Embryonic facial prominence (tissue), 1 donor: ENCODE data around the gene LRRC8C.
"Not testable (repeated sequence)": the region's sequence is repeated elsewhere in the genome, so short reads cannot be mapped to it uniquely, and the experiment has no call there.

Experiments
- DNase-seq: peaks from one replicate; pipeline ENCODE4 v3.0.0-alpha.2; 2016; ENCODE audit errors: extremely low spot score

Gene LRRC8C

DNA sequence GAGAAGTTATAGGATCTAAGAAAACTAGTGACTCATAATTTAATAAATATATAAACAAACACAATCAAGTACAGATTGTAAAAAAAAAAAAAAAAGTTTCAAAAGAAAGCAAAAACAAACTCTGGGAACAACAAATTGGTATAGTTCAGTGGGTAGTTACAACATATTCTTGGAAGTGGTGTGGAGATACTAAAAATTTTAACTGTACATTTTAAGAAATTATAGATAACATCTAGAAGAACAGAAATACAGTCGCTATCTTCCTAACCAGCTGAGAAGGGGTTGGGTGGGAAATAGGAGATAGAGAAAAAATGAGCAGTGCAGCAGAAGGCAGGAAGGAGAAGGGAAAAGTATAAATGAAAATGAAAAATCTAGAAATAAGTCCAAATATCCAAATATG is 70.5 kb downstream of the LRRC8C start:
- DNase-seq: no peak

DNA sequence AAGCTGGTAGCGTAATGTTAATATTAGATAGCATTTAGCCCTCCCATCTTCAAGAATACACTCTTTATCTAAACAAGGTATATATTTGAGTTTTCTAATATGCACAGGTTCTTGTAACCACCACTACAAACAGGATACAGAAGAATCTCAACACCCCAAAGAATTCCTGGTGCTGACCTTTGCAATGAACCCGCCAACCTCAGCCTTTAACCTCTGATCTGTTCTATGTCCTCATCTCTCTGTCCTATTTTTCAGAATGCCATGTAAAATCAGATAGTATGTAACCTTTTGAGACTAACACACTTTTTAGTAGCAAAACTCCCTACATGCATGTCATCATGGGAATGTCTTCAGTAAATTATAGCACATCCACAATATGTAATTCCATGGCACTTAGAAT is 71.1 kb downstream of the LRRC8C start:
- DNase-seq: no peak

DNA sequence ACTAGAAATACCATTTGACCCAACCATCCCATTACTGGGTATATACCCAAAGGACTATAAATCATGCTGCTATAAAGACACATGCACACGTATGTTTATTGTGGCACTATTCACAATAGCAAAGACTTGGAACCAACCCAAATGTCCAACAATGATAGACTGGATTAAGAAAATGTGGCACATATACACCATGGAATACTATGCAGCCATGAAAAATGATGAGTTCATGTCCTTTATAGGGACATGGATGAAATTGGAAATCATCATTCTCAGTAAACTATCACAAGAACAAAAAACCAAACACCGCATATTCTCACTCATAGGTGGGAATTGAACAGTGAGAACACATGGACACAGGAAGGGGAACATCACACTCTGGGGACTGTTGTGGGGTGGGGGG is 72.0 kb downstream of the LRRC8C start:
- not testable (repeated sequence) for DNase-seq

DNA sequence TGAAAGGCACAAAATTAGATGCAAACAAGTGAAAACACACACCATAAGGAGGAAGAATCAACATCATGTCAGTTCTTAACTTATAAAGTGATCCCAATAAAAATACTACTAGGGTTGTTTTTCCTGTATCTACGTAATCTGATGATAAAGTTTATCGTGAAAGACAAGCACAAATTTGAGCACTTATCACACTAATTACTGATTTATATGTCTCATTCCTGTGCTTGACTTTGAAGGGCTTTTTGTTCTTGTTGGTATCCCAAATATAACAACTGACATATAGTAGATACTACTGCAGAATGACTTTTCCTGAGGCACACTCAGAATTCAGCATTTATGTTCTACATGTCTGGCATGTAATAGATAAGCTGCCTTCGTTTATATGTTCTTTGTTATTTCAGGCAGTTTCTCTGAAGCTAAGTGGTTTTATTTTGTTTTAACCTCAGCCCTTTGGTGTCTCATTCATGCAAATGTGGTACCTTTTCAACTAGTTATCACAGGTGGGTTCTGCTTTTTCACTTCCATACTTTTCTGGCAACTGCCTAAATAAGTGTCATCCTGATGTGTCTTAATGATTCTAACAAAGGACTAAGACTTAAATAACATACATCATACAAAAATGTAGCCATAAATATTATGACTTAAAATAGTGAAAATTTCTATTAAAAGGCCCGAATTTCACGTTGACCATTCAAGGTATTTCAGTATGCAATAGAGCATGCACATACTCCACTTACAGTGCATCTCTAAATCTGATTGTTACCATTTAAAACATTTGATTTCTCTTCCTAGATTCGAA is 73.2 kb downstream of the LRRC8C start:
- no peak for DNase-seq

DNA sequence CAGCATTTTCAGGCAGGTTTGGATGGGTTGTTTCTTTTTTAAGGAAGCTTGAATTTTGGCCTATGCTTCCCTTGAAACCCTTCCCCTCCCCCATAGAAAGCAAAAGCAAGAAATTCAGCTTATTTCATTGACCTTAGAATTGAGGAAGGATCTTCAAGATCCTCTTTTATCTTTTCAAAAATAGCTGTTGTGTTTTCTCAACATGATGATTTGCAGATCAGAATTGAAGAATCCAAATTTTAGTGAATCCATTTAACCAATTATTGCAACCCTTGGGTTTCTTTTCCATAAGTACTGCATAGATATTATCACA is 73.7 kb downstream of the LRRC8C start:
- no peak for DNase-seq

DNA sequence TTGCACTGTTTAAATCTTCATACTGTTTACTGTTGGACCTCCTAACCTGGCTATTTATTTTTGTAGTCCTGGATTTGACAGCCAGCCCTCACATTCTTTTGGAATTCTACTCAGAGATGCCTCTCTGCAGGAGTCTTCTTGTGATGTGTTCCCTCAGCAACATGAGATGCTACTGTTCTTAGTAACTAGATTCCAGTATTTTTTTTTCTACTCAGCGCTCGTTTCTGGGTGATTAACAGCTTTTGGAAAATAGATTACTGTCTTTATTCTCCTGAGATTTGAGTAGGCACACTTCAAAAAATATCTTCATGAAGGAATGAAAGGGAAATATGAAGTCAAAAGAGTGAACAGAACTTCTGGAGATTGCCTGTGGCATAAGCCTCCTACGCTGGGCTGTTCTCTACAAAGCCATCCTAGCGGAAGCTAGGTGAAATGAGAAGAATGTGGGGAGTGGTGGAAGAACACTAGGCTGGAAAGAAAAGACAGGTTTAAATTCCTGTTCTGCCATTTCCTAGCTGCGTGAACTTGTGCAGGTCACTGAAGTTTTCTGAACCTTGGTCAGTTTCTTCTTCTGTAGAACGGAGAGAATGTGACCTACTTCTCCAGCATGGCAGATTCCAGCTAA is 75.9 kb downstream of the LRRC8C start:
- no peak for DNase-seq

DNA sequence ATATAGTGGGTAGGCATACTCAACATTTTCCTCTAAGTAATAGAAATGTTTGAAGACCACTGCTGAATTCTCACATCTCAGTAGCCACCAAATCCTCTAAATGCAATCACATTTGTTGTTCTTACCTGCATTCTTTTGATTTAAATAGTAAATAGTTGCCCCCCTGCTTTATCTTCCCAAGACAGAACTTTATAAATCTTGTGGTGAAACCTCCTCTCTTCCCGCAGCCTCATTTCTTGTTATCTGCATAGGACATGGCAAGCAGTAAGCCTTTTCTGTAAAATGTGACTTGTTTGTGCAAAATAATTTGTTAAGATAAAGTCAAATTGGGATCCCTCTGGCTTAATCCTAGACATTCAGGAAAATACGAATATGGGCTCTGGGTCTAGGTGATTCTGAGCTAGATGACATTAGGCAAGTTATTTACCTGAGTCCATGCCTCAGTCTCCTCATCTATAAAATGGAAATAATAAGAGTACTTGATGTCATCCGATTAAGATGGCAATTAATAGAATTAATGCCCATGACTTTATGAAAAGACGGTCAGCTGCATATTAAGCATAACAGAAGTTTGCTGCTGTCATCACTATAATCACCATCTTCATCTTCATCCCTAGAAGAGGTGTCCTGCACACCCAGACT is 77.7 kb downstream of the LRRC8C start:
- no peak for DNase-seq

DNA sequence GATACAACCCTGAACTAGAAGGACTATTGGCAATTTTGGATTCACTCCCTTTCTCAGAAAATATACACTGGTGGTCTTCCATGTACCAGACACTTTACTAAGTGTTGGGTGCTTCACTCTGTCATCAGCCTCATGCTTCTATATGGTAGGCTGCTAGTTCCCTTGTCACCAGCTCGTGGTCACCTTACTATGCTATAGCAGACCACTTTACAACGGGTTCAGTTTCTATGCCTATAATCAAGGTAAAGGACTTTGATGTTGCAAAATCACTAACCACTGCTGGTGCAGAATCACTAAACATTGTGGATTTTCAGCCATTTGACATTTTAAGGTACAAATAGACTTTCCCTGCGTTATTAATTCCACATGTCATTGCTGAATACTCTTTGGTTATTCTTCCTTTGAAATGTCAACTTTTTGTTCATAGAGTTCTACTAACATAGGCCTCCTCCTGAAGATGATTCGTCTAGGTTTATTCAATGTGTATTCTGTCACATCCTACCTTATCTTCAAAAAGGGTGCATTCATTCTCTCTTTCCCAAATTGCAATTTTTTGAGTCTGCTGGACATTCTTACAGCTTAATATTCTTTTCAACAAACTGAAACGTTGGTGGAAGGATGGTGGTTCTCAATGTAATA is 78.3 kb downstream of the LRRC8C start:
- DNase-seq: no peak

DNA sequence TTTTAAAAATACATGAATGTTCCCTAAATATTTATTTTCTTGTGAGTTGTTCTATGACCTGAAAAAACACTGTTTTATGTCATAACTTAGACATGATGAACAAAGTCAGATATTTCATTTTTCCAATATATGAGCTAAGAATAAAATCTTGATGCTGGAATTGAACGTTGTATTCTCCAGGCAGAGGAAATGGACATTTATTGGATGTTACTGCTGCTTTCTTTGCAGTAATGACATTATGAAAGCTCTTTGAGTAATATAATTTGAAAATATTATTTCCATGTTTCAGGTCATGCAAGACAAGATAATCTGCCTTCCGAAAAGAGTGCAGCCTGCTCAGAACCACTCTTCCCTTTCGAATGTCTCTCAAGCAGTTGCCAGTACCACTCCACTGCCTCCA is 79.5 kb downstream of the LRRC8C start:
- no peak for DNase-seq

DNA sequence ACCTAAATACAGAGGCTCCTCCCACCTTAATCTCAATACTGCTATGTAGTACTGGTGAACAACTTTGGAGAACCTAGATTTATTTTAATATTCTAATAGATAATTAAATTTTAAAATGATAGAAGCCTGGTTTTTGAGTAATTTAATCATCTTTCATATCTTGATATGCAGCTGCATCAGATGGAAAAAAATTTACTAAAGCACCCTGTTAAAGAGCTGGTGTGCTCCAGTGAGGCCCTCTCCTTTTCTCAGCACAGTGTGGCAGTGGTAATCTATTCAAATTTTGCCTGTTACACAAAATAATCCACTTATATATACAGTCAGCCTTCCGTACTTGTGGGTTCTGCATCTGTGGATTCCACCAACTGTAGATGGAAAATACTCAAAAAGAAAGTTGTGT is 82.8 kb downstream of the LRRC8C start:
- no peak for DNase-seq

DNA sequence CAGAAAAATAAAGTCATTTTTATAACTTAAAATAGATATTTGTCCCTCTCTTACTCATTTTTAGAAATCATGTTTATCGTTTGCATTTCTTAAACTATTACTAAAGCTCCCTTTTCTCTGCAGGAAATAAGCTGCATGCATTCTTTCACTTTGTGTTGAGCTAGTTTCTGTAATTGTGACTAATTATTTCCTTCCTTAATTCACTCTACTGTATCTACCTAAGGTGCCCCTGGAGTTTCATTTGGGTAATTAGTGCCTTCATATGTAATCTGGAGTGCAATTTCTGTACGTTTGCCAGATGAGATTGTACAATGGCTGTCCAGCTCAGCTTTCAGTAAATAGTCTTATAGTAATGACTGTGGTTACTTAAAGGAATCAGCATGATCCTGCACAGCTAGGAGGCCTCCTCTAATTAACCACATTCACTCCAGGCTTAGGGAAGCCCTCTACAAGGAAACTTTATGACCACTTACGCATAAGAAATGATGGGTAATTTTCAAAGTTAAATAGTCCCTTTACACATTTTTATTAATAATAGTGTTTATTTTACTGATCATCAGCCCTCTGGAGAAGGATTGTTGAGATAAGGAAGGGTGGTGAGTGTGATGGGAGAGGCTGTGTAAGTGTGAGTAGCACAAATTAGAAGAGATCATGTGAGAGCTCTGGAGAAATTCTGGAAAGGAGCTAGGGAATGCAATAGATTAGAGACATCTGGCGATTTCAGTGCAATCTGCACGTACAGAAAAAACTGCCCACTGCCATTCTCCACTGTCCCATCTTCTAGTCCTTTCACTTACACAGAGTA is 86.8 kb downstream of the LRRC8C start:
- DNase-seq: no peak

DNA sequence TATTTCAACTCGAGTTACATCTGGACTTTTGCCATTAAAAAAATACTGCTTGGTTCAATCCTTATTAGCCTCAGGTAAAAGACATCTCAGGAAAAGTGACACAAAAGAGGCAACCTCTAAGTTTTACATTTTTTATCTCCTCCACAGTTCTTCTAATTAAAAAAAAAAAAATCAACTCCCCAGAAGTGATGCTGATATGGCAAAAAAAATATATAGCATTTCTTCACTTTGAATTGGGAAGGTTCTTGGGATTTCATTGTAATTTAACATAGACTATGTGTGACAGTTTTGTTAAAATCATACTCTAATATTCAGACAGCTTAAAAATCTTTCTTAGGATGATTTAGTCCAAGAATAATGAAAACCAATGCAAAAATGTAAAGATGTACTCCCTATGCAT is 87.9 kb downstream of the LRRC8C start:
- DNase-seq: no peak

DNA sequence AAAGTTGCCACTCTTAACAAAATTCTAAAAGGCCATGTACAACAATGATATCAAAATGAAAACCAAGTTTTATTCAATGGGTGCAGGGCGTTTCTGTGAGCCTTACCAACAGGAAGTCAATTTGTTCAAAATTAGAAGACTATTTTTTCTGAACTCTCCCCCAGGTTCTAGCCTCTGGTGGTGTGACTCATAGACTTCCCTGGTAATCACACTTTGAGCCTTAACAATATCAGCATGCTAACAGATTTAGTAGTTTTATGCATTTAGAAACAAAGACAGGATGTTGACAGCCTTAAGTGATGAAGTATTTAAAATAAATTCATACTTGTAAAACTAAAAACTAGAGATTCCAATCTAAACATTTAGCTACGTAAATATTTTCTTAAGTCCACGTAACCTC is 88.4 kb downstream of the LRRC8C start:
- DNase-seq: no peak

DNA sequence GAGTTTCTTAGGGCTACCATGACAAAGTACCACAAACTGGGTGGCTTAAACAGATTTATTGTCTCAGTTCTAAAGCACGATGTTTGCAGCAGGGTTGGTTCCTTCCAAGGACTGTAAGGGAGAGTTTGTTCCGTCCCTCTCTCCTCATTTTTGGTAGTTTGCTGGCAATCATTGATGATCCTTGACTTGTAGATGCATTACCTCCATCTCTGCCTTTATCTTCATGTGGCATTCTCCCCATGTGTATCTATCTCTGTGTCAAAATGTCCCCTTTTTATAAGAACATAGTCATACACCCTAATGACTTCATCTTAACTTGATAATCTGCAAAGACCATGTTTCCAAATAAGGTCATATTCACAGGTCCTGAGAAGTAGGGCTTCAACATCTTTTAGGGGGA is 90.2 kb downstream of the LRRC8C start:
- no peak for DNase-seq

DNA sequence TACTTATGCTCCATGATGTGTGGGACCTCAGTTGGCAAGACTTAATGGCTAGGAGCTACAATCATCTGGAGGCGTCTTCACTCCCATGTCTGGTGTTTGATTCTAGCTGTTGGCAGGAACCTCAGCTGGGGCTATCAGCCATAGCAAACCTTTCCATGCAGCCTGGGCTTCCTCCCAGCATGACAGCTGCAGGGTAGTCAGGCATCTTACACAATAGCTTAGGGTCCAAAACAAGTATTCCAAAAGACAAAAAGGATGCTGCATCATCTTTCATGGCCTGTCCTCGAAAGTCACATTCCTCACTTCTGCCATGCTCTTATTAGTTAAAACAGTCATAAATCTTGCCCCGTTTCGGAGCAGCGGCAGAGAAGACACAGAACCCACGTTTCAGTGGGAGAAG is 90.9 kb downstream of the LRRC8C start:
- DNase-seq: no peak

DNA sequence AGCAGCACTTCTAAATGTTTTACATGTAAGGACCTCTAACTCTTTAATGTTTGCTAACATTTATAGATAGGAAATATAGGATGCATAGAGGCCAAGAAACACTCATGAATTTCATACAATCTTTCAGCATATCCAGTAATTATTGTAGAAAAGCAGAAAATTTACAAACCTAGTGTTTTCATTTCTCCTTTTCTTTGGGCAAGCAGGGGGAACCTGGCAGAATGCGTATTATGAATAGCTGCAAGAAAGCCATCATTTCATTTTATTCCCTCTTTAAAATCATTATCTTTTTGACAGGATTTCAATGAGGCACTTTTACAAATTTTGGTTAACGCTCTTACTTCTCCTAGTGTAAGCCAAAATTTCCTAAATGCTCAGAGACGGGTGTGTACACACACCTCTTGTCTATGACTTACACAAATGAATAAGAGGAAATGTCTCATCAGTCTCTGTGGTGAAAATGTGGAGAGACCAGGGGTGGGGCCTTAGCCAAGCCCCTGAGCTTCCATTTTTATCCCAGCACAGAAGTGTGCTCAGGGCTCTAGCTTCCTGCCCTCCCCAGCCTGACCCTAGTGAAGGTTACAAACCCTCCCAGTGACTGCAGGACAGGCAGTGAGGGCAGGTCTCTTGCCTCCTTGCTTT is 91.6 kb downstream of the LRRC8C start:
- no peak for DNase-seq

DNA sequence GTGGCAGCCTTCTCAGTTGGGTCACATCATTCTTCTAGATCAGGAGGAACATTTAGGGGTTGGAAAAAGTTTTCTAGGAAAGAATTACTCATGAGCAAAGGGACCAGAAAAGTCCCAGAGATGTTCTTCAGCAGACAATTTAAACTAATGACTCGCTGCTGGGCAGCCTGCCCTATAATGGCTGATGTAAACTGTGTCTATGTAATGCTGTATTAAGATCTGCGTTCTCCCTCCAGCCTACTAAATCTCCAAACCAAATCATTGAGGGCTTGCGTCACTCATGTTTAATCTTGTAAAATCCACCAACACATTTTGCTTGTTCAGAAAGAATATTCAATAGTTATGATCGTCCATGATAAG is 92.1 kb downstream of the LRRC8C start:
- no peak for DNase-seq

DNA sequence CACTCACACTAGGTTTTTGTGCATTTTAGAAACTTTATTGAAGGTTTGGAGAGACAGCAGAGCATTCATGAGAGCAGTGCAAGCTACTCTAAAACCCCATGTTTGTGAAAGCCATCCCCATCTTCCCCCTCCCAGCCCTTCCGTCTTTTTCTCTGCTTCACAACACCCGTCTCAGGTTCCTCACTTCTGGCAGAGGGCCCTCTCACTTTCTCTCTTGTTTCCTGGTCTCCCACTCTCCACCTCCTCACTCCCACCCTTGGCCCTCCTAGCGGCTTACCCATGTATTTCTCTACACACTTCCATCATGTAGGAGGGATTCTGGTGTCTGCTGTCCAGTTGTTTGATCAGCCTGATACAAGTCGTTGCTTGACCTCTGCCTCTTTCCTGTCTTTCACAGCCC is 92.7 kb downstream of the LRRC8C start:
- no peak for DNase-seq

DNA sequence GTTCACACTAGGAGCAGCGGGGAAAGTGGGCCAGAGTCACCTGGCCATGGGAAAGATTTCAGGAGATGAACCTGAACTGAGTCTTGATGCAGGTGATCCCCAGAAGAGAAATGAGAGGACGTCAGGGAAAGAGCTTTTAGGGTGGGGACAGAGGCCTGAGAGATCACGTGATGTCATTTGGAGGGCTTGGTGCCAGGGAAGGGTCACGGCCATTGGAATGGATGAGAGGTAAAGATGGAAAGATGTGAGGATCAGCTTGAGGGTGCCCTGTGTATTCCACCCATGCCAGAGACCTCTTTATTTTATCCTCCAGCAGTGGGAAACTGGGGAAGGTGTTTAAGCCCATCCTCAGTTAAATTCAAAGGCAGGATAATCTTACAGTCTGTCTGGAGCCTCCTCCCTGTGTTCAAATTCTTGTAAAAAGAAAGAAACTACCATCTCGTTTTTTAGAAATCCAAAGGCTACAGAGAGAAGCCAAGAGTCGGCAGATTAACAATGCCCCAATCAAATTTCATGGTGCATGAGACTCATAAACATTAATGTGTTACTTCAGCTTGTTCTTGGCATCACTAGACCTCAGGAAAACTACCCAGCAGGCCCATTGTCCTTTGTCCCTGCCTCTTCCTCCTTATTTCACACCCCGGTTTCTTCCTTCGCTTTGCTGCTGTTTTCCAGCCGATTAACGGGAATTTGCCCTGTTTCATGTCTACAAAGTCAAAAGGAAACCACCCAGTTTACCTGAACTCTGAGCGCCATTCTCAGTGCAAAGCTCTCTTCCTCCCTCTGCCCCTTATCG is 94.8 kb downstream of the LRRC8C start:
- DNase-seq: no peak

DNA sequence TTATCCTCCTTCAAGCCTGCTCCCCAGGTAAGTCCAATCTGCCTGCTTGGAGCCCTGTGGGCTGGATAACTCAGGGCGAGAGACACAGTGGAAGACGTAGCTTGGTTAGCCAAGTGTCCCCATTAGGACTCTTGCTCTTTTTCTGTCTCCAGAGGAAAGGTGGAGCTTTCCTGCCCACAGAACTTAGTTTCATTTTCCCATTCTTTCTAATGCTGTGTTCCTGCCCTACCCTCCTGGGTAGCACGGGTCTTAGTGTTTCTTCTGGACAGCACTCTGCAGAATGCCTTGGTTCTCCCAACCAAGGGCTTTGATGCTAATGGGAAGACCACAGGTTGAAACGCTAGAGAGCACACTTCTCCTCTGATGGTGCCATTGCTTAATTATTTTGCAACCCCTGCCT is 95.5 kb downstream of the LRRC8C start:
- no peak for DNase-seq

DNA sequence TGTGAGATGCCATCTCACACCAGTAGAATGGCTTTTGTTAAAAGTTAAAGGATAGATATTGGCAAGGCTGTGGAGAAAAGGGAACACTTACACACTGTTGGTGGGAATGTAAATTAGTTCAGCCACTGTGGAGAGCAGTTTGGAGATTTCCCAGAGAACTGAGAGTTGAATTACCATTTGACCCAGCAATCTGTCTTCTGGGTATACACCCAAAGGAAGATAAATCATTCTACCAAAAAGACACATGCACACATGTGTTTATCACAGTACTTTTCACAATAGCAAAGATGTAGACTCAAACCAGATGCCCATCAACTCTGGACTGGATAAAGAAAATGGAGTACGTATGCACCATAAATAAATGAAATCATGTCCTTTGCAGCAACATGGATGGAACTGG is 99.3 kb downstream of the LRRC8C start:
- no peak for DNase-seq
